BE2C (cell line): Measurements from ENCODE around the gene FAM117A.

Source experiments
- DNase-seq: peaks from one replicate; pipeline ENCODE4 v3.0.0-alpha.2; 2020
- H3K27me3 ChIP-seq: fragments of 250-450 bp; sonication (Bioruptor Pico); 2 replicates; pipeline ENCODE4 v1.5.1; 2020; ENCODE audit warnings: mild to moderate bottlenecking
- H3K36me3 ChIP-seq: fragments of 250-450 bp; sonication (Bioruptor Pico); 2 replicates; pipeline ENCODE4 v1.5.1; 2020; ENCODE audit warnings: mild to moderate bottlenecking
- H3K4me1 ChIP-seq: fragments of 250-450 bp; sonication (Bioruptor Pico); 2 replicates; pipeline ENCODE4 v1.5.1; 2020
- H3K4me3 ChIP-seq: 2 replicates; pipeline ENCODE4 v1.5.1; 2011; ENCODE audit warnings: low read depth, low read length
- H3K9me3 ChIP-seq: fragments of 250-450 bp; sonication (Bioruptor Pico); 2 replicates; pipeline ENCODE4 v1.5.1; 2020
- TF ChIP-seq, protein P1 (sequence below): IDR thresholded peaks from 2 replicates; pipeline ENCODE4 v1.5.1; 2012; ENCODE audit warnings: mild to moderate bottlenecking, low read depth, low read length

FAM117A gene

DNA sequence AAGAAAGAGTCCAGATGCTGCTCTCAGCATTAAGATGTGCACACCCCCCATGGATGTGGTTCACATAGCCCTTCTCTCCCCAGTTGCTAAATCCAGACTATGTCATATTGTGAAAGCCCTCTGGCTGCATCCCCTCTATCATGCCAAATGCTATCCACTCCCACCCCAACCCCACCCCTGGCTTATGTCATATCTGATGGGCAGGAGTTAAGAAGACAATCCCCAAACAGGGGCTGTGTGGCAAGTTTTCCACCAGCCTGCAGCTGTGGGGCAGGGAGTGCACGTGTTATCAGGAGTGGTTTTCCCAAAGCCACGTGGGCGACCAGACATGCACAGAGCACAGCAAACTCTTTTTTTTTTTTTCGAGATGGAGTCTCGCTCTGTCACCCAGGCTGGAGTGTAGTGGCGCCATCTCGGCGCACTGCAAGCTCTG lies 10.0 kb downstream of the FAM117A start:
- Histone ChIP-seq H3K27me3 (no peaks in the 10 kb centered on the region), H3K36me3 (no peaks in the 10 kb centered on the region), H3K4me3 (no peak overlapping the region), H3K4me1 (peaks cover 9% of the 10 kb centered on the region), H3K9me3 (no peaks in the 10 kb centered on the region; the same call in 1 of the 2 replicates)
- DNase-seq: peak; percentile 82
- TF ChIP-seq, protein P1, sequence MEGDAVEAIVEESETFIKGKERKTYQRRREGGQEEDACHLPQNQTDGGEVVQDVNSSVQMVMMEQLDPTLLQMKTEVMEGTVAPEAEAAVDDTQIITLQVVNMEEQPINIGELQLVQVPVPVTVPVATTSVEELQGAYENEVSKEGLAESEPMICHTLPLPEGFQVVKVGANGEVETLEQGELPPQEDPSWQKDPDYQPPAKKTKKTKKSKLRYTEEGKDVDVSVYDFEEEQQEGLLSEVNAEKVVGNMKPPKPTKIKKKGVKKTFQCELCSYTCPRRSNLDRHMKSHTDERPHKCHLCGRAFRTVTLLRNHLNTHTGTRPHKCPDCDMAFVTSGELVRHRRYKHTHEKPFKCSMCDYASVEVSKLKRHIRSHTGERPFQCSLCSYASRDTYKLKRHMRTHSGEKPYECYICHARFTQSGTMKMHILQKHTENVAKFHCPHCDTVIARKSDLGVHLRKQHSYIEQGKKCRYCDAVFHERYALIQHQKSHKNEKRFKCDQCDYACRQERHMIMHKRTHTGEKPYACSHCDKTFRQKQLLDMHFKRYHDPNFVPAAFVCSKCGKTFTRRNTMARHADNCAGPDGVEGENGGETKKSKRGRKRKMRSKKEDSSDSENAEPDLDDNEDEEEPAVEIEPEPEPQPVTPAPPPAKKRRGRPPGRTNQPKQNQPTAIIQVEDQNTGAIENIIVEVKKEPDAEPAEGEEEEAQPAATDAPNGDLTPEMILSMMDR: no peak

DNA sequence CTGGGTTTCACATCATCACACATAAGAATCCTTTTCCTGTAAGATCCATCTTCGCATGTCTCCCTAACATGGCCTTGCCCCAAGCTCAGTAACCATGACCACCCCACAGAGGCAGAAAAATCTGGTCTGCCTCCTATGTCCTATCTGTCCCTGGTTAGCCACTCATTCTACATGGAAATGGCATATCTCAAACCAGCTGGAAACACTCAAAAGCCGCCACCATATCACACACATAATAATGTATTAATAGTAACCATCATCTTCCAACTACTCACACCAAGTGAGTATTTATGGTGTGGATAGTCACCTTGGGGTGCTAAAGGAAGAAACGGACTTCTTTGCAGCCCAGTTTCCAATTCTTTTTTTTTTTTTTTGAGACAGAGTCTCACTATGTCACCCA lies 11.4 kb downstream of the FAM117A start:
- TF ChIP-seq, protein P1: no peak

DNA sequence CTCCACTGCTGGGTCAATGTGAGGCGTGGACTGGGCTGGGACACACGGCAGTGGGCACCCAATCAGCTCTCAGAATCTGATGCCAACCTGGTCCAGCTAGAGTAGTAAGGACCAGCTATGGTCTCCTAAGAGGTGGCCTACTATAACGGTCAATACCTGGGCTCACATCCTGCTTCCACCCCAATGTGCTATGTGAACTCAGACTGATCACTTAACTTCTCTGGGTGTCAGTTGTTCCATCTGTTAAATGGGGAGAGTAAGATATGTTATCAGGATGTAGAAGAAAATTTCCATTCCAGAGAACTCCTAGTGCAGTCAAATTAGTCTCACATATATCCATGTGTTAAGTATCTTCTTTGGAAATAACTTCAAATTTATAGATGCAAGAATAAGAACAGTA lies 14.2 kb downstream of the FAM117A start:
- TF ChIP-seq, protein P1: no peak
- Histone ChIP-seq H3K36me3 (no peaks in the 10 kb centered on the region), H3K9me3 (no peaks in the 10 kb centered on the region; the same call in 1 of the 2 replicates), H3K4me1 (peaks cover 14% of the 10 kb centered on the region), H3K4me3 (no peak overlapping the region), H3K27me3 (no peaks in the 10 kb centered on the region)
- DNase-seq: no peak

More for the DNA sequence above, 11.4 kb downstream of the FAM117A start:
- no peak for DNase-seq
- H3K36me3 ChIP-seq: no peaks in the 10 kb centered on the region
- no peaks in the 10 kb centered on the region; the same call in 1 of the 2 replicates for H3K9me3 ChIP-seq
- peaks cover 9% of the 10 kb centered on the region for H3K4me1 ChIP-seq
- H3K27me3 ChIP-seq: no peaks in the 10 kb centered on the region
- no peak overlapping the region for H3K4me3 ChIP-seq

DNA sequence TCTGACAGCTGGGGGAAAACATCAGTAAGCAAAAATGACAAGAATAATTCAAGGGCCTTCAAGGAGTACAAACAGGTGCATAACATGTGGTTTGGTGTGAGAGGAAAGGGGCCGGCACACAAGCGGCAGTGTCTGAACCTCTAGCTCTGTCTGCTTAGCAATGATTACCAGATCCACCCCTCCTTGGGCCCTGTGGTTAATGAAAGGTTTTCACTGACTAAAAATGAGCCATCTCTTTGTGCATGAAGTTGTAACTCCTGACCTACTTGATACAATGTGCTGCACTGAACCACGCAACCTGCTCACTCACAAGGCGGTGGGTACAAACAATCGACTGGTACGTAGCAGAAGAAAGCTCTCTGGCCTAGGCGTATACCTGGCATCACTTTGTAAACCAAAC lies 15.1 kb downstream of the FAM117A start:
- TF ChIP-seq, protein P1: no peak
- DNase-seq: no peak
- Histone ChIP-seq H3K4me3 (no peak overlapping the region), H3K27me3 (no peaks in the 10 kb centered on the region), H3K36me3 (no peaks in the 10 kb centered on the region), H3K9me3 (no peaks in the 10 kb centered on the region; the same call in 1 of the 2 replicates), H3K4me1 (peaks cover 9% of the 10 kb centered on the region)

DNA sequence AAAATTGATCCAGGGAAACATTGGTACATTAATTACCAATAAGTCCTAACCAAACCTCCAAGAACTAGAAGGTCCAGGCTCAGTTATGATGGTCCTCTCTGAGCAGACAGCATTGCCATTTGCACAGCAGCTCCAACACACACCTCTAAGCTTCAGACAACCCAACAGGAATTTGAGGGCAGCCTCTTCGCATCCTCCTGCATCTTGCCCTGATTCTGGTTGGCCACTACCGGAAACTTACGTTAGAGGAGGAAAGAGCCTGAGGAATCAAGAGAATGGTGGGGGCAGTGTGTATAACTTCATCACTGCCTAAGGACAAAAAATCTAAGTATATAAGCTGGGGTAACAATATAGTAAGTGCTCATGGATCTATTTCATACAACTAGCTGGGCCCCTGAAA lies 15.7 kb downstream of the FAM117A start:
- TF ChIP-seq, protein P1: no peak
- no peaks in the 10 kb centered on the region for H3K27me3 ChIP-seq
- no peak overlapping the region for H3K4me3 ChIP-seq
- H3K9me3 ChIP-seq: no peaks in the 10 kb centered on the region; the same call in 1 of the 2 replicates
- H3K36me3 ChIP-seq: no peaks in the 10 kb centered on the region
- DNase-seq: no peak
- H3K4me1 ChIP-seq: peaks cover 5% of the 10 kb centered on the region; the same call in 1 of the 2 replicates

DNA sequence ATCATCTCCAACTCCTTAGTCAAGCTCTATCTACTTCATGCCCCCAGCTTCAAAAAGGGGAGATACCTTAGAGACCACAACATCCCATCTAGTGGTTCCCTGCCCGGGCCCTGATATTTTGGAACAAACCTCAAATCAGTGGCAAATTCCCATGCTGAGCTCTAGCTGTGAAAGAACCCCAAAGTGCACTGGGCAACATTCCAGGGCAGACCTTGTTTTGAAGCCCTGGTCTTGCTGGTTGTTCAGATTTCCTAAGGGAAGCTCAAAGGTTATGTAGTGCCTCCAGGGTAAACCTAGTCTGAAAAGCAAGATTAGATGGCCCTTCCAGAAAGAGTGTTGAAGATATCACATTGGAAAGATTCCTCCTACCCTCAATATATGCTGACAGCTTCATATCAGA lies 16.3 kb downstream of the FAM117A start:
- no peak for DNase-seq
- Histone ChIP-seq H3K4me3 (no peak overlapping the region), H3K4me1 (peaks cover 5% of the 10 kb centered on the region; the same call in 1 of the 2 replicates), H3K9me3 (no peaks in the 10 kb centered on the region), H3K36me3 (no peaks in the 10 kb centered on the region), H3K27me3 (no peaks in the 10 kb centered on the region)
- TF ChIP-seq, protein P1: no peak
